Measurements from ENCODE around the gene CARD10. TPM values are rescaled to one million over a fixed set of nuclear protein-coding genes. Genes with fewer than 3 reads are reported as not detected.

The CARD10 gene
- total RNA-seq, 1 experiment from 2014 or later, result 17.5 TPM

DNA sequence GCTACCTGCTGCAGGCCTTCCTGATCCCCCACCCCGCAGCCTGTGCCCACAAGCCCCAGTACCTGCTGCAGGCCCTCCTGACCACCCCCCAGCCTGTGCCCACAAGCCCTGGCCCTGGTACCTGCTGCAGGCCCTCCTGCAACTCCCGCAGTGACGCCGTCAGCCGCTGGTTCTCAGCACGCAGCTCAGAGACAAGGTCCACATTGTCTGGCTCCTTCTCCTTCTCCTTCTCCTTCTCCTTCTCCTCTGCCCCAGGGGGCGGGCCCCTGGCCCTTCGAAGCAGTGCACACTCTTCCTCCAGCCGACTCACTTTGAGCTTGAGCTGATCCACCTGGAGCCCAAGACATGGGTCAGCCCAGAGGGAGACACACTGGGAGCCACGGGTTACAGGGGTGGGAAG, 9.1 kb downstream of the CARD10 start:
- no peak for ATAC-seq
- H3K9me3 Mint-ChIP-seq, result no peaks in the 10 kb centered on the region
- no peak for DNase-seq (ENCODE audit: low spot score)
- POLR2A ChIA-PET, result no interaction called here
- TF ChIP-seq ATF2 (CRISPR knock-in tag; IDR thresholded peaks at IDR 0.05; ENCODE audit: borderline replicate concordance, low read depth) (no peak), TEAD1 (CRISPR knock-in tag; IDR thresholded peaks at IDR 0.05) (no peak), ESRRA (CRISPR knock-in tag; IDR thresholded peaks at IDR 0.05; ENCODE audit: borderline replicate concordance) (no peak), NFE2L1 (CRISPR knock-in tag; IDR thresholded peaks at IDR 0.05) (no peak), USF2 (CRISPR knock-in tag; IDR thresholded peaks at IDR 0.05) (no peak), GRHL2 (CRISPR knock-in tag; IDR thresholded peaks at IDR 0.05; ENCODE audit: insufficient replicate concordance, severe bottlenecking) (no peak), MYBL2 (CRISPR knock-in tag; IDR thresholded peaks at IDR 0.05) (no peak), RELA (CRISPR knock-in tag; IDR thresholded peaks at IDR 0.05; ENCODE audit: borderline replicate concordance) (no peak), FOXK1 (CRISPR knock-in tag; IDR thresholded peaks at IDR 0.05) (no peak), GABPB1 (CRISPR knock-in tag; IDR thresholded peaks at IDR 0.05) (no peak), ZNF263 (CRISPR knock-in tag; IDR thresholded peaks at IDR 0.05; ENCODE audit: low read depth) (no peak)
- TF ChIP-seq, protein P1, sequence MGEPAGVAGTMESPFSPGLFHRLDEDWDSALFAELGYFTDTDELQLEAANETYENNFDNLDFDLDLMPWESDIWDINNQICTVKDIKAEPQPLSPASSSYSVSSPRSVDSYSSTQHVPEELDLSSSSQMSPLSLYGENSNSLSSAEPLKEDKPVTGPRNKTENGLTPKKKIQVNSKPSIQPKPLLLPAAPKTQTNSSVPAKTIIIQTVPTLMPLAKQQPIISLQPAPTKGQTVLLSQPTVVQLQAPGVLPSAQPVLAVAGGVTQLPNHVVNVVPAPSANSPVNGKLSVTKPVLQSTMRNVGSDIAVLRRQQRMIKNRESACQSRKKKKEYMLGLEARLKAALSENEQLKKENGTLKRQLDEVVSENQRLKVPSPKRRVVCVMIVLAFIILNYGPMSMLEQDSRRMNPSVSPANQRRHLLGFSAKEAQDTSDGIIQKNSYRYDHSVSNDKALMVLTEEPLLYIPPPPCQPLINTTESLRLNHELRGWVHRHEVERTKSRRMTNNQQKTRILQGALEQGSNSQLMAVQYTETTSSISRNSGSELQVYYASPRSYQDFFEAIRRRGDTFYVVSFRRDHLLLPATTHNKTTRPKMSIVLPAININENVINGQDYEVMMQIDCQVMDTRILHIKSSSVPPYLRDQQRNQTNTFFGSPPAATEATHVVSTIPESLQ (CRISPR knock-in tag; IDR thresholded peaks at IDR 0.05), result no peak
- TF ChIP-seq, protein P2, sequence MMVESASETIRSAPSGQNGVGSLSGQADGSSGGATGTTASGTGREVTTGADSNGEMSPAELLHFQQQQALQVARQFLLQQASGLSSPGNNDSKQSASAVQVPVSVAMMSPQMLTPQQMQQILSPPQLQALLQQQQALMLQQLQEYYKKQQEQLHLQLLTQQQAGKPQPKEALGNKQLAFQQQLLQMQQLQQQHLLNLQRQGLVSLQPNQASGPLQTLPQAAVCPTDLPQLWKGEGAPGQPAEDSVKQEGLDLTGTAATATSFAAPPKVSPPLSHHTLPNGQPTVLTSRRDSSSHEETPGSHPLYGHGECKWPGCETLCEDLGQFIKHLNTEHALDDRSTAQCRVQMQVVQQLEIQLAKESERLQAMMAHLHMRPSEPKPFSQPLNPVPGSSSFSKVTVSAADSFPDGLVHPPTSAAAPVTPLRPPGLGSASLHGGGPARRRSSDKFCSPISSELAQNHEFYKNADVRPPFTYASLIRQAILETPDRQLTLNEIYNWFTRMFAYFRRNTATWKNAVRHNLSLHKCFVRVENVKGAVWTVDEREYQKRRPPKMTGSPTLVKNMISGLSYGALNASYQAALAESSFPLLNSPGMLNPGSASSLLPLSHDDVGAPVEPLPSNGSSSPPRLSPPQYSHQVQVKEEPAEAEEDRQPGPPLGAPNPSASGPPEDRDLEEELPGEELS (CRISPR knock-in tag; IDR thresholded peaks at IDR 0.05), result no peak
- no peak overlapping the region for H3K4me3 Mint-ChIP-seq
- peaks cover 8% of the 10 kb centered on the region for H3K4me1 Mint-ChIP-seq
- CTCF ChIA-PET, result interaction anchor here (2.4 kb wide), 1 partner anchor 38 kb away, joined by 16 read pairs; no protein-coding TSS in a partner anchor
- peak overlapping the region; percentile 68; the same call in 1 of the 2 replicates for H3K27ac Mint-ChIP-seq
- H3K27me3 Mint-ChIP-seq (ENCODE audit: low read depth), result no peaks in the 10 kb centered on the region
- H3K36me3 Mint-ChIP-seq, result no peaks in the 10 kb centered on the region

- H3K36me3 Mint-ChIP-seq, result no peaks in the 10 kb centered on the region
- H3K27me3 Mint-ChIP-seq (ENCODE audit: low read depth), result no peaks in the 10 kb centered on the region
- CTCF ChIA-PET, result interaction anchor here (1.2 to 2.4 kb wide), 5 partner anchors 11 to 83 kb away, joined by 4 to 19 read pairs (median 7); no protein-coding TSS in a partner anchor
- H3K4me1 Mint-ChIP-seq, result peaks cover 8% of the 10 kb centered on the region
- no peak for DNase-seq (ENCODE audit: low spot score)
- H3K9me3 Mint-ChIP-seq, result no peaks in the 10 kb centered on the region
- no peak overlapping the region for H3K27ac Mint-ChIP-seq
- no peak overlapping the region for H3K4me3 Mint-ChIP-seq
- no peak for ATAC-seq
- TF ChIP-seq HMGA2 (CRISPR knock-in tag; IDR thresholded peaks at IDR 0.05) (no peak), NFATC4 (CRISPR knock-in tag; IDR thresholded peaks at IDR 0.05) (no peak), MAX (CRISPR knock-in tag; IDR thresholded peaks at IDR 0.05) (no peak), SOX15 (CRISPR knock-in tag; IDR thresholded peaks at IDR 0.05) (no peak)
- TF ChIP-seq, protein P3, sequence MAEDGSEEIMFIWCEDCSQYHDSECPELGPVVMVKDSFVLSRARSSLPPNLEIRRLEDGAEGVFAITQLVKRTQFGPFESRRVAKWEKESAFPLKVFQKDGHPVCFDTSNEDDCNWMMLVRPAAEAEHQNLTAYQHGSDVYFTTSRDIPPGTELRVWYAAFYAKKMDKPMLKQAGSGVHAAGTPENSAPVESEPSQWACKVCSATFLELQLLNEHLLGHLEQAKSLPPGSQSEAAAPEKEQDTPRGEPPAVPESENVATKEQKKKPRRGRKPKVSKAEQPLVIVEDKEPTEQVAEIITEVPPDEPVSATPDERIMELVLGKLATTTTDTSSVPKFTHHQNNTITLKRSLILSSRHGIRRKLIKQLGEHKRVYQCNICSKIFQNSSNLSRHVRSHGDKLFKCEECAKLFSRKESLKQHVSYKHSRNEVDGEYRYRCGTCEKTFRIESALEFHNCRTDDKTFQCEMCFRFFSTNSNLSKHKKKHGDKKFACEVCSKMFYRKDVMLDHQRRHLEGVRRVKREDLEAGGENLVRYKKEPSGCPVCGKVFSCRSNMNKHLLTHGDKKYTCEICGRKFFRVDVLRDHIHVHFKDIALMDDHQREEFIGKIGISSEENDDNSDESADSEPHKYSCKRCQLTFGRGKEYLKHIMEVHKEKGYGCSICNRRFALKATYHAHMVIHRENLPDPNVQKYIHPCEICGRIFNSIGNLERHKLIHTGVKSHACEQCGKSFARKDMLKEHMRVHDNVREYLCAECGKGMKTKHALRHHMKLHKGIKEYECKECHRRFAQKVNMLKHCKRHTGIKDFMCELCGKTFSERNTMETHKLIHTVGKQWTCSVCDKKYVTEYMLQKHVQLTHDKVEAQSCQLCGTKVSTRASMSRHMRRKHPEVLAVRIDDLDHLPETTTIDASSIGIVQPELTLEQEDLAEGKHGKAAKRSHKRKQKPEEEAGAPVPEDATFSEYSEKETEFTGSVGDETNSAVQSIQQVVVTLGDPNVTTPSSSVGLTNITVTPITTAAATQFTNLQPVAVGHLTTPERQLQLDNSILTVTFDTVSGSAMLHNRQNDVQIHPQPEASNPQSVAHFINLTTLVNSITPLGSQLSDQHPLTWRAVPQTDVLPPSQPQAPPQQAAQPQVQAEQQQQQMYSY (CRISPR knock-in tag; IDR thresholded peaks at IDR 0.05), result no peak
- TF ChIP-seq, protein P4, sequence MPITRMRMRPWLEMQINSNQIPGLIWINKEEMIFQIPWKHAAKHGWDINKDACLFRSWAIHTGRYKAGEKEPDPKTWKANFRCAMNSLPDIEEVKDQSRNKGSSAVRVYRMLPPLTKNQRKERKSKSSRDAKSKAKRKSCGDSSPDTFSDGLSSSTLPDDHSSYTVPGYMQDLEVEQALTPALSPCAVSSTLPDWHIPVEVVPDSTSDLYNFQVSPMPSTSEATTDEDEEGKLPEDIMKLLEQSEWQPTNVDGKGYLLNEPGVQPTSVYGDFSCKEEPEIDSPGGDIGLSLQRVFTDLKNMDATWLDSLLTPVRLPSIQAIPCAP (CRISPR knock-in tag; IDR thresholded peaks at IDR 0.05), result no peak
- POLR2A ChIA-PET, result no interaction called here
Measured at GRCh38 chr22:37509059-37509860, 10.0 kb downstream of the CARD10 start.

Measured in WTC11 (cell line).